GM20431 (cell line): Measurements from ENCODE around the gene SUMF1.

Source experiments
- in situ Hi-C: fragments of 300-500 bp; cut with MseI, MboI; formaldehyde crosslinking; loops from one replicate; pipeline ENCODE4 v1.15.0; 2020; ENCODE audit warnings: low sequenced_read_pairs; ENCODE audit not compliant: unreplicated experiment

SUMF1 gene

GRCh38 chr3:4498446-4498845 is 31.4 kb upstream of the SUMF1 start:
- in situ Hi-C loops, result no loop called here

- in situ Hi-C loops, result no loop called here
Measured at GRCh38 chr3:4497843-4498324, 30.8 kb upstream of the SUMF1 start.

- in situ Hi-C loops, result no loop called here
Measured at GRCh38 chr3:4497005-4497692, 30.1 kb upstream of the SUMF1 start.

GRCh38 chr3:4496087-4496452 is 29.0 kb upstream of the SUMF1 start:
- in situ Hi-C loops, result no loop called here

- in situ Hi-C loops, result no loop called here
Measured at GRCh38 chr3:4495294-4496086, 28.4 kb upstream of the SUMF1 start.

GRCh38 chr3:4494895-4495264 is 27.8 kb upstream of the SUMF1 start:
- in situ Hi-C loops, result no loop called here

- in situ Hi-C loops, result no loop called here
Measured at GRCh38 chr3:4493941-4494894, 27.1 kb upstream of the SUMF1 start.

- in situ Hi-C loops, result no loop called here
Measured at GRCh38 chr3:4493014-4493940, 26.2 kb upstream of the SUMF1 start, which contains the start of gene ITPR1. TSS of gene ITPR1 (plus strand) at chr3:4493348. CDS start at chr3:4516492, 23,144 bp downstream.

GRCh38 chr3:4492208-4493013 is 25.3 kb upstream of the SUMF1 start:
- in situ Hi-C loops, result no loop called here

GRCh38 chr3:4491855-4492207 is 24.8 kb upstream of the SUMF1 start:
- in situ Hi-C loops, result no loop called here

GRCh38 chr3:4478261-4478660 is 11.2 kb upstream of the SUMF1 start:
- in situ Hi-C loops, result no loop called here

- in situ Hi-C loops, result no loop called here
Measured at GRCh38 chr3:4476496-4476895, 9.4 kb upstream of the SUMF1 start.

- in situ Hi-C loops, result no loop called here
Measured at GRCh38 chr3:4475804-4476203, 8.7 kb upstream of the SUMF1 start.

GRCh38 chr3:4474683-4475490 is 7.8 kb upstream of the SUMF1 start:
- in situ Hi-C loops, result loop anchor here (25.0 kb wide), 1 partner anchor 113 kb away; no protein-coding TSS in a partner anchor

- in situ Hi-C loops, result loop anchor here (25.0 kb wide), 1 partner anchor 110 kb away; no protein-coding TSS in a partner anchor
Measured at GRCh38 chr3:4472766-4473165, 5.7 kb upstream of the SUMF1 start.

- in situ Hi-C loops, result loop anchor here (25.0 kb wide), 1 partner anchor 110 kb away; no protein-coding TSS in a partner anchor
Measured at GRCh38 chr3:4472312-4472711, 5.2 kb upstream of the SUMF1 start.

GRCh38 chr3:4471907-4472306 is 4.8 kb upstream of the SUMF1 start:
- in situ Hi-C loops, result loop anchor here (25.0 kb wide), 1 partner anchor 110 kb away; no protein-coding TSS in a partner anchor

- in situ Hi-C loops, result loop anchor here (25.0 kb wide), 1 partner anchor 105 kb away; no protein-coding TSS in a partner anchor
Measured at GRCh38 chr3:4467522-4467867, 426 bp upstream of the SUMF1 start.
